Measurements from ENCODE around the gene SDS.

GRCh38 chr12:113391650-113392337 is 11.9 kb downstream of the SDS start:
- TF ChIP-seq POLR2A (IDR thresholded peaks at IDR 0.05; ENCODE audit: low read length) (no peak), GATA1 (IDR thresholded peaks at IDR 0.05; ENCODE audit: low read depth, low read length) (no peak)

Measured in erythroblast (primary cell).